CD4-positive, alpha-beta T cell (primary cell): ENCODE measurements around the gene CRLF3. TPM values are rescaled to one million over a fixed set of nuclear protein-coding genes. Genes with fewer than 3 reads are reported as not detected.

Experiments used
- ATAC-seq: fragments of 200-7000 bp; cut with Tn5 transposase; one replicate; pipeline ENCODE4 v1.10.0; 2022; ENCODE audit warnings: mild to moderate bottlenecking; ENCODE audit not compliant: poor library complexity
- CTCF ChIA-PET: fragments of 350-600 bp; sonication (Branson Sonifier 250); formaldehyde crosslinking; loops from one replicate; lab custom pipeline; 2021; ENCODE audit warnings: antibody characterized with exemption, inconsistent platforms; lab: Charles Lee
- POLR2A ChIA-PET: fragments of 350-600 bp; sonication (Branson Sonifier 250); formaldehyde crosslinking; loops from one replicate; lab custom pipeline; 2021; ENCODE audit warnings: antibody characterized with exemption, inconsistent platforms; lab: Charles Lee
- DNase-seq, 14 experiments: peaks; one replicate each; pipeline ENCODE4 v3.0.0-alpha.2; 2013 to 2020; ENCODE audit warnings: mixed read lengths in 2 of 14
- H3K27ac ChIP-seq, 2 donors: one replicate each; pipeline versions ENCODE4 v1.5.1 to v1.7.0; 2013; ENCODE audit warnings: low read length in 2 of 2, low read depth in 1 of 2, mild to moderate bottlenecking in 1 of 2
- H3K27me3 ChIP-seq, 2 experiments: 1 replicate in 1 of 2; 2 replicates in 1 of 2; pipeline versions ENCODE4 v1.6.1 to v1.7.0; 2013; ENCODE audit warnings: low read length in 2 of 2, control low read depth in 1 of 2, mild to moderate bottlenecking in 1 of 2, moderate library complexity in 1 of 2; ENCODE audit not compliant: insufficient read depth in 2 of 2, control insufficient read depth in 1 of 2
- H3K36me3 ChIP-seq: one replicate; pipeline ENCODE4 v1.6.1; 2013; ENCODE audit warnings: low read length, control low read depth; ENCODE audit not compliant: insufficient read depth
- H3K4me1 ChIP-seq: one replicate; pipeline ENCODE4 v1.6.1; 2013; ENCODE audit warnings: low read length, control low read depth; ENCODE audit not compliant: insufficient read depth
- H3K4me3 ChIP-seq: one replicate; pipeline ENCODE4 v1.5.1; 2013; ENCODE audit warnings: mild to moderate bottlenecking, low read length, moderate library complexity
- H3K9me3 ChIP-seq, 2 experiments: 1 replicate in 1 of 2; 2 replicates in 1 of 2; pipeline versions ENCODE4 v1.6.1 to v1.7.0; 2013; ENCODE audit warnings: low read length in 2 of 2, mild to moderate bottlenecking in 2 of 2, control low read depth in 1 of 2, moderate library complexity in 1 of 2; ENCODE audit not compliant: control insufficient read depth in 1 of 2, insufficient read depth in 1 of 2
- H3K27ac Mint-ChIP-seq: one replicate; pipeline ENCODE4 v1.8.0; 2020; ENCODE audit warnings: mixed read lengths
- H3K27me3 Mint-ChIP-seq: one replicate; pipeline ENCODE4 v1.8.0; 2021; ENCODE audit warnings: mixed read lengths
- H3K36me3 Mint-ChIP-seq: one replicate; pipeline ENCODE4 v1.8.0; 2021; ENCODE audit warnings: low read depth, mixed read lengths
- H3K4me1 Mint-ChIP-seq: one replicate; pipeline ENCODE4 v1.8.0; 2021; ENCODE audit warnings: low read depth, mixed read lengths
- H3K4me3 Mint-ChIP-seq: one replicate; pipeline ENCODE4 v1.8.0; 2020; ENCODE audit warnings: mild to moderate bottlenecking, mixed read lengths
- H3K9me3 Mint-ChIP-seq: one replicate; pipeline ENCODE4 v1.8.0; 2020; ENCODE audit warnings: mixed read lengths
- intact Hi-C, 2 experiments: fragments of 100-400 bp; cut with DNase I in 1 of 2; cut with micrococcal nuclease in 1 of 2; formaldehyde crosslinking; loops; one replicate each; pipeline versions ENCODE4 v1.15.1 to v1.9.0; 2023 to 2025; cut with DNase I, micrococcal nuclease
- polyA plus RNA-seq, 2 donors: library from polyadenylated mRNA; unstranded; fragments of 120-200 nt; gene quantifications; one replicate each; pipeline ENCODE4 v1.2.1, GENCODE V29; 2013
- total RNA-seq, 174 experiments: library from RNA in 2 of 174; stranded (reverse) in 2 of 174; gene quantifications; one replicate each; pipeline ENCODE4 v1.2.3 and lab custom pipeline; 2021 to 2026
- TF ChIP-seq, protein P1 (sequence below): fragments of 200-600 bp; IDR thresholded peaks from one replicate; pipeline ENCODE4 v1.8.0; 2022; ENCODE audit warnings: antibody characterized with exemption, mild to moderate bottlenecking

CRLF3 gene, protein sequence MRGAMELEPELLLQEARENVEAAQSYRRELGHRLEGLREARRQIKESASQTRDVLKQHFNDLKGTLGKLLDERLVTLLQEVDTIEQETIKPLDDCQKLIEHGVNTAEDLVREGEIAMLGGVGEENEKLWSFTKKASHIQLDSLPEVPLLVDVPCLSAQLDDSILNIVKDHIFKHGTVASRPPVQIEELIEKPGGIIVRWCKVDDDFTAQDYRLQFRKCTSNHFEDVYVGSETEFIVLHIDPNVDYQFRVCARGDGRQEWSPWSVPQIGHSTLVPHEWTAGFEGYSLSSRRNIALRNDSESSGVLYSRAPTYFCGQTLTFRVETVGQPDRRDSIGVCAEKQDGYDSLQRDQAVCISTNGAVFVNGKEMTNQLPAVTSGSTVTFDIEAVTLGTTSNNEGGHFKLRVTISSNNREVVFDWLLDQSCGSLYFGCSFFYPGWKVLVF
- total RNA-seq (10 to 100 TPM; 60.9 to 62.9 TPM), total RNA-seq (lab: John Stamatoyannopoulos, UW) (55.3 to 262 (median 155) reads per million in 172 experiments)
- 87.6 TPM for polyA plus RNA-seq (2013, experiment 1 of 2)
- 74.7 TPM for polyA plus RNA-seq (2013, experiment 2 of 2)

GRCh38 chr17:30824356-30825145 lies at the start of gene CRLF3:
Gene CRLF3, minus strand, starts transcription at chr17:30824692. Its CDS starts 41 bp downstream, at chr17:30824651.
- CTCF ChIA-PET, result interaction anchor here (0.6 to 8.4 kb wide), 14 partner anchors 10 to 490 kb away, joined by 3 to 160 read pairs (median 8); no protein-coding TSS in a partner anchor
- ATAC-seq (peak; percentile 90), DNase-seq (peak; percentile 82 to 97 (median 90))
- Histone ChIP-seq H3K27ac (peak within 1 kb of the TSS; percentile 72 to 73), H3K4me3 (peak within 1 kb of the TSS; percentile 87), H3K9me3 (no peaks in the 10 kb centered on the region), H3K36me3 (no peaks in the 10 kb centered on the region), H3K4me1 (peaks cover 32% of the 10 kb centered on the region), H3K27me3 (no peaks in the 10 kb centered on the region)
- Mint-ChIP-seq H3K4me3 (peak within 1 kb of the TSS; percentile 94), H3K4me1 (peaks cover 44% of the 10 kb centered on the region), H3K27ac (peak within 1 kb of the TSS; percentile 83), H3K27me3 (no peaks in the 10 kb centered on the region), H3K9me3 (no peaks in the 10 kb centered on the region), H3K36me3 (peaks cover 31% of the 10 kb centered on the region)
- TF ChIP-seq, protein P1, sequence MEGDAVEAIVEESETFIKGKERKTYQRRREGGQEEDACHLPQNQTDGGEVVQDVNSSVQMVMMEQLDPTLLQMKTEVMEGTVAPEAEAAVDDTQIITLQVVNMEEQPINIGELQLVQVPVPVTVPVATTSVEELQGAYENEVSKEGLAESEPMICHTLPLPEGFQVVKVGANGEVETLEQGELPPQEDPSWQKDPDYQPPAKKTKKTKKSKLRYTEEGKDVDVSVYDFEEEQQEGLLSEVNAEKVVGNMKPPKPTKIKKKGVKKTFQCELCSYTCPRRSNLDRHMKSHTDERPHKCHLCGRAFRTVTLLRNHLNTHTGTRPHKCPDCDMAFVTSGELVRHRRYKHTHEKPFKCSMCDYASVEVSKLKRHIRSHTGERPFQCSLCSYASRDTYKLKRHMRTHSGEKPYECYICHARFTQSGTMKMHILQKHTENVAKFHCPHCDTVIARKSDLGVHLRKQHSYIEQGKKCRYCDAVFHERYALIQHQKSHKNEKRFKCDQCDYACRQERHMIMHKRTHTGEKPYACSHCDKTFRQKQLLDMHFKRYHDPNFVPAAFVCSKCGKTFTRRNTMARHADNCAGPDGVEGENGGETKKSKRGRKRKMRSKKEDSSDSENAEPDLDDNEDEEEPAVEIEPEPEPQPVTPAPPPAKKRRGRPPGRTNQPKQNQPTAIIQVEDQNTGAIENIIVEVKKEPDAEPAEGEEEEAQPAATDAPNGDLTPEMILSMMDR, result peak; percentile 53
- POLR2A ChIA-PET, result interaction anchor here (0.6 to 10.6 kb wide), 15 partner anchors 11 to 1182 kb away, joined by 3 to 289 read pairs (median 4); no protein-coding TSS in a partner anchor
- intact Hi-C loops, result loop anchor here (1.0 to 10.0 kb wide), 9 partner anchors 15 to 710 kb away; partner anchors contain the start of genes EVI2B (in 2 of the 2), CPD (in 1 of the 2), GOSR1 (in 1 of the 2) and NSRP1 (in 1 of the 2)

- peaks cover 31% of the 10 kb centered on the region for H3K36me3 Mint-ChIP-seq
- no peaks in the 10 kb centered on the region for H3K9me3 ChIP-seq
- no peak for ATAC-seq
- peaks cover 6% of the 10 kb centered on the region for H3K36me3 ChIP-seq
- no peaks in the 10 kb centered on the region for H3K27me3 Mint-ChIP-seq
- no peak overlapping the region for H3K27ac ChIP-seq
- intact Hi-C loops, result no loop called here
- TF ChIP-seq, protein P1, result no peak
- H3K4me3 Mint-ChIP-seq, result no peak overlapping the region
- H3K27me3 ChIP-seq, result no peaks in the 10 kb centered on the region
- no peaks in the 10 kb centered on the region for H3K4me1 Mint-ChIP-seq
- no peak overlapping the region for H3K27ac Mint-ChIP-seq
- POLR2A ChIA-PET, result no interaction called here
- H3K4me1 ChIP-seq, result no peaks in the 10 kb centered on the region
- no peaks in the 10 kb centered on the region for H3K9me3 Mint-ChIP-seq
- no peak for DNase-seq
- H3K4me3 ChIP-seq, result no peak overlapping the region
- CTCF ChIA-PET, result no interaction called here
Measured at GRCh38 chr17:30869005-30869404, 44.5 kb upstream of the CRLF3 start.

DNA sequence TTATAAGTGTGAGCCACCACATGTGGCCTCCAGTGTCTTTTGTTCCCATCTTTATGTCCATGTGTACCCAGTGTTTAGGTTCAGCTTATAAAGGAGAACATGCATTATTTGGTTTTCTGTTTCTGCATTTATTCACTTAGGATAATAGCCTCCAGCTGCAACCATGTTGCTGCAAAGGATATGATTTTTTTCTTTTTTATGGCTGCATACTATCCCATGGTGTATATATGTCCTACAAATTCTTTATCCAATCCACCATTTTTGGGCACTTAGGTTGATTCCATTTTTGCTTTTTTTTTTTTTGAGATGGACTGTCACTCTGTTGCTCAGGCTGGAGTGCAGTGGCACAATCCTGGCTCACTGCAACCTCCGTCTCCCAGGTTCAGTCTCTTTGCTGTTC lies 40.1 kb upstream of the CRLF3 start:
- peaks cover 6% of the 10 kb centered on the region for H3K36me3 ChIP-seq
- H3K9me3 Mint-ChIP-seq, result no peaks in the 10 kb centered on the region
- H3K27me3 Mint-ChIP-seq, result no peaks in the 10 kb centered on the region
- POLR2A ChIA-PET, result no interaction called here
- DNase-seq (no peak), ATAC-seq (no peak)
- H3K27ac ChIP-seq, result no peak overlapping the region
- intact Hi-C loops, result no loop called here
- no peak overlapping the region for H3K4me3 ChIP-seq
- no peak overlapping the region for H3K4me3 Mint-ChIP-seq
- H3K4me1 ChIP-seq, result no peaks in the 10 kb centered on the region
- H3K27me3 ChIP-seq, result no peaks in the 10 kb centered on the region
- H3K27ac Mint-ChIP-seq, result no peak overlapping the region
- CTCF ChIA-PET, result no interaction called here
- H3K36me3 Mint-ChIP-seq, result peaks cover 22% of the 10 kb centered on the region
- TF ChIP-seq, protein P1, result no peak
- H3K4me1 Mint-ChIP-seq, result no peaks in the 10 kb centered on the region
- no peaks in the 10 kb centered on the region for H3K9me3 ChIP-seq
